ENCODE data around the gene NLRC5. TPM values are rescaled to one million over a fixed set of nuclear protein-coding genes. Genes with fewer than 3 reads are reported as not detected.

The NLRC5 gene
- total RNA-seq, 6 experiments from 2014 or later = 18.2 to 26.2 (median 21.7) TPM

GRCh38 chr16:57049678-57050077 lies 60.3 kb downstream of the NLRC5 start:
- no peaks in the 10 kb centered on the region for H3K9me3 Mint-ChIP-seq
- peaks cover 16% of the 10 kb centered on the region for H3K36me3 Mint-ChIP-seq (ENCODE audit: low read depth)
- H3K4me3 Mint-ChIP-seq = no peak overlapping the region
- no peak for DNase-seq
- H3K4me1 Mint-ChIP-seq (ENCODE audit: low read depth) = no peaks in the 10 kb centered on the region; the same call in 1 of the 2 replicates
- no peaks in the 10 kb centered on the region; the same call in 1 of the 2 replicates for H3K27me3 Mint-ChIP-seq (ENCODE audit: insufficient read depth)
- no peak for TF ChIP-seq CTCF (IDR thresholded peaks at IDR 0.05)
- no peak overlapping the region for H3K27ac Mint-ChIP-seq

DNA sequence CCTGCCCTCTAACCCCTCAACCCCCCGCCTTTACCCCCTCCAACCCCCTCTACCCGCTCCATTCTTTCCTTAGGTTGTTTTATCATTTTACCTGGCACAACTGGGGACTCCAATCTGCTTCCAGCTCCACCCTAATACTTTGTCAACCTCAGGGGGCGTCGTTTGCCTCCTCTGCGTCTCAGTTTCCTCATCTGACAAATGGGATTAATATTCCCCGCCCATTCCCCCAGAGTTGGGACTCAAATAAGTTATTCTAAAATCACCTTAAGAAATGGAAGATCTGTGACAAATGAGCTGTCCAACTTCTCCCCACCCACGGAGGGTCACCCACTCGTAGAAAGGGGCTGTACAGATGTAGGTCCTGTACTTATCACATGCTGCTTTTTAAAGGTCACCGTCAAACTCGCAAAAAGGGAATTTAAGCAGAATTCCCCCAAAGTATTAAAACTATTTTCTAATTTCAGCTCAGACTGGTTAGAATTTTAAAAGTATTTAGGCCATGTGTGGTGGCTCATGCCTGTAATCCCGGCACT lies 62.4 kb downstream of the NLRC5 start:
- no peak for TF ChIP-seq CTCF (IDR thresholded peaks at IDR 0.05)
- H3K9me3 Mint-ChIP-seq = no peaks in the 10 kb centered on the region
- no peaks in the 10 kb centered on the region for H3K4me1 Mint-ChIP-seq (ENCODE audit: low read depth)
- H3K36me3 Mint-ChIP-seq (ENCODE audit: low read depth) = peaks cover 16% of the 10 kb centered on the region
- no peaks in the 10 kb centered on the region; the same call in 1 of the 2 replicates for H3K27me3 Mint-ChIP-seq (ENCODE audit: insufficient read depth)
- DNase-seq = no peak
- no peak overlapping the region for H3K27ac Mint-ChIP-seq
- no peak overlapping the region for H3K4me3 Mint-ChIP-seq

DNA sequence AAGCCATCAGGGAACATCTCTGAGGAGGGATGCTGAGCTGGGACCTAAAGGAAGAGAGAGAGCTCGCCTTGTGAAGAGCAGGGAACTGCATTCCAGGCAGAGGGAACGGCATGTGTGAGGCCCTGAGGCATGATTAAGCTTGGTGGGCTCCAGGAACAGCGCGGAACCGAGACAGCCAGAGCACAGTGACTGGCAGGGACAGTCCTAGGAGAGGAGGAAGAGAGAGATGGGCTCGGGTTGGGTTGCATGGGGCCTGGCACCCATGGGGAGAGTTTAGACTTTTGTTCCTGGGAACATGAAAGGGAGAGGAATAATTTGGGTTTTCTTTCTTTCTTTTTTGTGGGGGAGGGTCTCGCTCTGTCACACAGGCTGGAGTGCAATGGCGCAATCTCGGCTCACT lies 63.8 kb downstream of the NLRC5 start:
- Mint-ChIP-seq H3K27me3 (ENCODE audit: insufficient read depth) (no peaks in the 10 kb centered on the region; the same call in 1 of the 2 replicates), H3K36me3 (ENCODE audit: low read depth) (peaks cover 22% of the 10 kb centered on the region), H3K27ac (no peak overlapping the region), H3K4me3 (no peak overlapping the region), H3K9me3 (no peaks in the 10 kb centered on the region), H3K4me1 (ENCODE audit: low read depth) (no peaks in the 10 kb centered on the region)
- no peak for TF ChIP-seq CTCF (IDR thresholded peaks at IDR 0.05)
- no peak for DNase-seq

GRCh38 chr16:57054338-57054737 lies 65.0 kb downstream of the NLRC5 start:
- no peak for DNase-seq
- no peaks in the 10 kb centered on the region for H3K4me1 Mint-ChIP-seq (ENCODE audit: low read depth)
- TF ChIP-seq CTCF (IDR thresholded peaks at IDR 0.05) = no peak
- H3K36me3 Mint-ChIP-seq (ENCODE audit: low read depth) = peaks cover 18% of the 10 kb centered on the region
- H3K27ac Mint-ChIP-seq = no peak overlapping the region
- H3K4me3 Mint-ChIP-seq = no peak overlapping the region
- H3K9me3 Mint-ChIP-seq = no peaks in the 10 kb centered on the region
- no peaks in the 10 kb centered on the region; the same call in 1 of the 2 replicates for H3K27me3 Mint-ChIP-seq (ENCODE audit: insufficient read depth)

DNA sequence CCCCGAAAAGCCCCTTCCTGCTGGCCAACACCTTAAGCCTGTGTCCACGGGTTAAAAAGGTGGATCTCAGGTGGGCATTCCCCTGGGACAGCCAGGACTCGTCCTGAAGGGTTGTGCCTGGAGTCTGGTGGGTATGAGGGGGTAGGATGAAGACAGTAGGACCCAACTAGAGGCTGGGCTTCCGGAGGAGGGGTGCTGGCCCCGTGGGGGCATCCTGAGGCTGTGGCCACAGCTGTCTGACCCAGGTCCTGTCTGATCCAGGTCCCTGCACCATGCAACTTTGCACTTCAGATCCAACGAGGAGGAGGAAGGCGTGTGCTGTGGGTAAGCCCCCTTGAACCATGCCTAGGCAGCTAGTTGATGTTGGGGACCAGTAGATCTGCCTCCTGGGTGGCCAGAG lies 65.4 kb downstream of the NLRC5 start:
- Mint-ChIP-seq H3K4me1 (ENCODE audit: low read depth) (no peaks in the 10 kb centered on the region), H3K36me3 (ENCODE audit: low read depth) (peaks cover 18% of the 10 kb centered on the region), H3K27ac (no peak overlapping the region), H3K4me3 (no peak overlapping the region), H3K9me3 (no peaks in the 10 kb centered on the region), H3K27me3 (ENCODE audit: insufficient read depth) (no peaks in the 10 kb centered on the region; the same call in 1 of the 2 replicates)
- TF ChIP-seq CTCF (IDR thresholded peaks at IDR 0.05) = no peak
- no peak for DNase-seq

Data from HFFc6 (cell line).